Neural crest cell (in vitro differentiated cells): ENCODE data around the gene HOXA3. TPM values are rescaled to one million over a fixed set of nuclear protein-coding genes. Genes with fewer than 3 reads are reported as not detected.

Source experiments
- DNase-seq: peaks from one replicate; pipeline ENCODE4 v3.0.0; 2021; ENCODE audit warnings: low read depth, mixed read lengths, low spot score
- H3K27ac Mint-ChIP-seq: one replicate; pipeline ENCODE4 v1.8.0; 2021; ENCODE audit warnings: mild to moderate bottlenecking, mixed read lengths; ENCODE audit not compliant: unreplicated experiment
- H3K27me3 Mint-ChIP-seq: 2 replicates; pipeline ENCODE4 v1.8.0; 2021; ENCODE audit warnings: low read depth, mild to moderate bottlenecking, mixed read lengths
- H3K36me3 Mint-ChIP-seq: 2 replicates; pipeline ENCODE4 v1.8.0; 2021; ENCODE audit warnings: low read depth, mild to moderate bottlenecking, mixed read lengths
- H3K4me1 Mint-ChIP-seq: 2 replicates; pipeline ENCODE4 v1.8.0; 2021; ENCODE audit warnings: mixed read lengths
- H3K4me3 Mint-ChIP-seq: one replicate; pipeline ENCODE4 v1.8.0; 2021; ENCODE audit warnings: mild to moderate bottlenecking, mixed read lengths
- H3K9me3 Mint-ChIP-seq: 2 replicates; pipeline ENCODE4 v1.8.0; 2021; ENCODE audit warnings: mixed read lengths
- total RNA-seq: library from RNA; stranded (reverse); gene quantifications from 2 replicates; pipeline ENCODE4 v1.2.1, GENCODE V29; 2021
- TF ChIP-seq, protein P1 (sequence below): fragments of 200-600 bp; sonication (generic); conservative IDR thresholded peaks from 2 replicates; pipeline ENCODE4 v1.5.0; 2021; ENCODE audit warnings: antibody characterized with exemption, mild to moderate bottlenecking

The HOXA3 gene
- total RNA-seq, 1 donor from 2014 or later: 10.6 TPM

DNA sequence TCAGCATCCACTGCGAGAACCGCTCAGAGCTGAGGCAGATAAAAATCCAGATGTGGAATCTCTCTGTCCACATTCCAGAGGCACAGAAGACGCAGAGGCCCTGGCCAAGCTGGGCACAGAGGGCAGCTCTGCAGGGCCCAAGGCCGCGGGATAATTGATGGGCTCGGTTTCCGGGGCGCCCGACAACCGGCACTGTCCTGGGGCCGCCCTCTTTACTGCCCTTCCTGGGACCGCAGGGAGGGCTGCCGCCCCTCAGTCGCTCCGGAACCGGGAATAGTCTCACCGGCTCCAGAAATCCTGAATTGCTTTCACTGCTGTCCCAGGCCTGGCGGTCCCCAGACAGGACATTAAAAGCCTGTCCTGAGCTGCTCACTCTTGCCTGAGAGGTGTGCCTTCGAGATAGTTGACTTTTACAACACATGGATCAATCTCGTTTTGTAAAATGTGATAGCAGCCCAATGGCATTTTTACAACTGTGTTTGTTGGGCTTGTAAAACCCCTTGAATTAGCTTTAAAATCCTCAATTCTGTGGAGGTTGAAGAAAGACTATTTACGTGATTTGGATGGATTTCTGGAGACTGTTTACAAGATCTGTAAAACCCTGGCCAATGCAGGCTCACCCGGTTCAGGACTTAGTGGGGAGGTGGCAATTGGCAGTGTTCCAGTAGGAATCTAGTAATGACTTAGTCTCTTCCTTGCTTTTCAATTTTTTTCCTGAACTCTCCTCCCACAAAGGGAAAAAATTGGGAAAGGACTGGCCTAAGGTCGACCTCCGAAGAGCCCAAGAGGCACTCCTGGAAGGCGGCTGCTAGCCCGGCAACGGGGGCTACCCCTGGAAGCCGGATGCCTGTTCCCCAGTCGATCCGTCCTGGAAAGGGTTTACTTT, 3.4 kb downstream of the HOXA3 start:
- peaks cover 27% of the 10 kb centered on the region for H3K4me1 Mint-ChIP-seq
- DNase-seq: no peak
- H3K4me3 Mint-ChIP-seq: peak overlapping the region; percentile 85
- H3K27me3 Mint-ChIP-seq: peaks cover 100% of the 10 kb centered on the region
- TF ChIP-seq, protein P1, sequence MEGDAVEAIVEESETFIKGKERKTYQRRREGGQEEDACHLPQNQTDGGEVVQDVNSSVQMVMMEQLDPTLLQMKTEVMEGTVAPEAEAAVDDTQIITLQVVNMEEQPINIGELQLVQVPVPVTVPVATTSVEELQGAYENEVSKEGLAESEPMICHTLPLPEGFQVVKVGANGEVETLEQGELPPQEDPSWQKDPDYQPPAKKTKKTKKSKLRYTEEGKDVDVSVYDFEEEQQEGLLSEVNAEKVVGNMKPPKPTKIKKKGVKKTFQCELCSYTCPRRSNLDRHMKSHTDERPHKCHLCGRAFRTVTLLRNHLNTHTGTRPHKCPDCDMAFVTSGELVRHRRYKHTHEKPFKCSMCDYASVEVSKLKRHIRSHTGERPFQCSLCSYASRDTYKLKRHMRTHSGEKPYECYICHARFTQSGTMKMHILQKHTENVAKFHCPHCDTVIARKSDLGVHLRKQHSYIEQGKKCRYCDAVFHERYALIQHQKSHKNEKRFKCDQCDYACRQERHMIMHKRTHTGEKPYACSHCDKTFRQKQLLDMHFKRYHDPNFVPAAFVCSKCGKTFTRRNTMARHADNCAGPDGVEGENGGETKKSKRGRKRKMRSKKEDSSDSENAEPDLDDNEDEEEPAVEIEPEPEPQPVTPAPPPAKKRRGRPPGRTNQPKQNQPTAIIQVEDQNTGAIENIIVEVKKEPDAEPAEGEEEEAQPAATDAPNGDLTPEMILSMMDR: no peak
- H3K36me3 Mint-ChIP-seq: peaks cover 5% of the 10 kb centered on the region
- peaks cover 4% of the 10 kb centered on the region for H3K9me3 Mint-ChIP-seq
- H3K27ac Mint-ChIP-seq: no peak overlapping the region

- TF ChIP-seq, protein P1: no peak
- DNase-seq: no peak
- peak overlapping the region; percentile 81 for H3K27ac Mint-ChIP-seq
- H3K4me3 Mint-ChIP-seq: peak overlapping the region; percentile 84
- H3K4me1 Mint-ChIP-seq: peaks cover 31% of the 10 kb centered on the region
- H3K36me3 Mint-ChIP-seq: peaks cover 5% of the 10 kb centered on the region
- peaks cover 100% of the 10 kb centered on the region for H3K27me3 Mint-ChIP-seq
- H3K9me3 Mint-ChIP-seq: peaks cover 4% of the 10 kb centered on the region
Observed at GRCh38 chr7:27148031-27148755, 4.2 kb downstream of the HOXA3 start.

DNA sequence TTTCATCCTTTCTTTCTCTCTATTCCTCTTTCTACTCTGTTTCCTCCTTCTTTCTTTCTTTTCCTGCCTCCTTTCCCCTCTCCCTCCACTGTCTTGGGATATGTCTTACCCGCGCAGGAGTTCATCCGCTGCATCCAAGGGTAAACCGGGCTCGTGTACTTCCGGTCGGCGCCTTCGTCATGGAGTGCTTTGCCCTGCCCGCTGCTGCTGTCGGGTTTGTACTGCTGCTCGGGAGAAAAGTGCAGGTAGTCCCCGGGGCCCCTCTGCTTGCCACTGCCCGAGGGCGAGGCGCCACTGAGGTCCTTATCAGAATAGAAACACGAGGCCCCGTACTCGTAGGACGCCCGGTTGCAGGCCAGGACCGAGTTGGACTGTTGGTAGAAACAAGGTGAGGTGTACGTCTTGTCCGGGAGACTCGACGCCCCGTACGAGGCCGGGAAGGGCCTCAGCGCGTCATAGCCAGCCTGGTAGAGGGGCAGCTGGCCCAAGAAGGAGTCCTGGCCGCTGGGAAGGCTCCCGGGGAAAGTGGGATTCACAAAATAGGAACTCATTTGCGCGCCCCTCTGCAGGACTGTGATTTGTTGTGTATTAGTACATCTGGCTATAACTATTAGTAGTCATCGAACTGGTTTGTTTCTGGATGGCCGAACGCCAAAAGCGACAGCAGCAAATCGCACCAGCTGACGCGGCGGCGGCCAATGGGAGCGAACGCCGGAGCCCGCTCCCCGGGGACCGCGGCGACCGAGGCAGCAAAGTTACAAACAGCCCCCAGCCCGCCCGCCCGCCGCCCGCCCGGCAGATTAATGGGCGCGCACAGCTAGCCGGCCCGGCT, 5.0 kb downstream of the HOXA3 start, which contains the start of gene HOXA6:
Gene HOXA6, minus strand, starts transcription at position 576 of the 832 bp plus-strand sequence. Its CDS starts 25 bp downstream, at position 551.
- H3K27me3 Mint-ChIP-seq: peaks cover 100% of the 10 kb centered on the region
- H3K9me3 Mint-ChIP-seq: peaks cover 4% of the 10 kb centered on the region
- H3K4me1 Mint-ChIP-seq: peaks cover 36% of the 10 kb centered on the region
- H3K27ac Mint-ChIP-seq: peak within 1 kb of the TSS; percentile 86
- H3K4me3 Mint-ChIP-seq: peak within 1 kb of the TSS; percentile 84
- peaks cover 5% of the 10 kb centered on the region for H3K36me3 Mint-ChIP-seq
- DNase-seq: no peak
- TF ChIP-seq, protein P1: no peak

- peaks cover 4% of the 10 kb centered on the region for H3K9me3 Mint-ChIP-seq
- DNase-seq: no peak
- TF ChIP-seq, protein P1: no peak
- peaks cover 100% of the 10 kb centered on the region for H3K27me3 Mint-ChIP-seq
- H3K4me3 Mint-ChIP-seq: peak overlapping the region; percentile 83
- H3K27ac Mint-ChIP-seq: no peak overlapping the region
- H3K36me3 Mint-ChIP-seq: peaks cover 5% of the 10 kb centered on the region
- peaks cover 39% of the 10 kb centered on the region for H3K4me1 Mint-ChIP-seq
Observed at GRCh38 chr7:27146491-27147198, 5.7 kb downstream of the HOXA3 start.
